NCI-H69 (cell line): ENCODE data around the gene SLC15A1.
"Not testable (repeated sequence)": the region's sequence is repeated elsewhere in the genome, so short reads cannot be mapped to it uniquely, and the experiment has no call there.

Experiments used
- DNase-seq: peaks from one replicate; lab custom pipeline; 2025; lab: John Stamatoyannopoulos, UW

Gene SLC15A1

GRCh38 chr13:98658131-98658530 is 94.3 kb downstream of the SLC15A1 start:
- DNase-seq: no peak

- no peak for DNase-seq
Measured at GRCh38 chr13:98657506-98658085, 94.9 kb downstream of the SLC15A1 start.

GRCh38 chr13:98656223-98656622 is 96.2 kb downstream of the SLC15A1 start:
- DNase-seq: no peak

GRCh38 chr13:98653463-98653985 is 98.9 kb downstream of the SLC15A1 start:
- DNase-seq: peak; percentile 92

- no peak for DNase-seq
Measured at GRCh38 chr13:98652721-98653462, 99.6 kb downstream of the SLC15A1 start.

GRCh38 chr13:98652276-98652675 is 100.2 kb downstream of the SLC15A1 start:
- no peak for DNase-seq

GRCh38 chr13:98651744-98652143 is 100.7 kb downstream of the SLC15A1 start:
- no peak for DNase-seq

GRCh38 chr13:98650396-98651107 is 101.9 kb downstream of the SLC15A1 start:
- DNase-seq: no peak

GRCh38 chr13:98649861-98650260 is 102.6 kb downstream of the SLC15A1 start:
- no peak for DNase-seq

GRCh38 chr13:98648686-98649085 is 103.8 kb downstream of the SLC15A1 start:
- DNase-seq: no peak

GRCh38 chr13:98648141-98648540 is 104.3 kb downstream of the SLC15A1 start:
- DNase-seq: no peak

GRCh38 chr13:98647121-98647520 is 105.4 kb downstream of the SLC15A1 start:
- DNase-seq: peak; percentile 12

GRCh38 chr13:98643479-98643878 is 109.0 kb downstream of the SLC15A1 start:
- no peak for DNase-seq

- no peak for DNase-seq
Measured at GRCh38 chr13:98641075-98641474, 111.4 kb downstream of the SLC15A1 start.

GRCh38 chr13:98639785-98640184 is 112.7 kb downstream of the SLC15A1 start:
- DNase-seq: not testable (repeated sequence)

- DNase-seq: not testable (repeated sequence)
Measured at GRCh38 chr13:98638352-98638751, 114.1 kb downstream of the SLC15A1 start.
